AG04449 (cell line): ENCODE data around the gene SCN3B.

Source experiments
- CTCF ChIA-PET: fragments of 350-600 bp; formaldehyde crosslinking; extraction: SDS; loops from one replicate; lab custom pipeline; 2021; ENCODE audit warnings: antibody characterized with exemption; lab: Yijun Ruan, JAX
- POLR2A ChIA-PET: fragments of 400-600, 350-600 bp; formaldehyde crosslinking; extraction: SDS; loops from one replicate; lab custom pipeline; 2020; ENCODE audit warnings: antibody characterized with exemption, inconsistent platforms; lab: Yijun Ruan, JAX
- DNase-seq: peaks from one replicate; pipeline ENCODE4 v3.0.0-alpha.2; 2010; ENCODE audit warnings: low read depth, low spot score
- H3K4me3 ChIP-seq: 2 replicates; pipeline ENCODE4 v1.5.1; 2011; ENCODE audit warnings: low read depth, mild to moderate bottlenecking, control low read depth, low read length
- CTCF ChIP-seq: IDR thresholded peaks from one replicate; pipeline ENCODE4 v1.5.1; 2011; ENCODE audit warnings: mild to moderate bottlenecking, moderate library complexity, low read length, control low read depth, inconsistent platforms; ENCODE audit not compliant: insufficient read depth; ENCODE audit errors: missing control alignments

SCN3B gene

GRCh38 chr11:123581651-123582399 lies 72.6 kb downstream of the SCN3B start:
- DNase-seq, result no peak
- ChIA-PET CTCF (interaction anchor here (0.7 to 17.3 kb wide), 20 partner anchors 9 to 174 kb away, joined by 3 to 371 read pairs (median 6); no protein-coding TSS in a partner anchor), POLR2A (no interaction called here)
- TF ChIP-seq CTCF, result no peak
- no peak overlapping the region for H3K4me3 ChIP-seq

- H3K4me3 ChIP-seq, result no peak overlapping the region
- DNase-seq, result no peak
- CTCF ChIA-PET, result interaction anchor here (0.6 to 17.3 kb wide), 39 partner anchors 10 to 279 kb away, joined by 3 to 371 read pairs (median 5); no protein-coding TSS in a partner anchor
- TF ChIP-seq CTCF, result peak; percentile 98
- POLR2A ChIA-PET, result interaction anchor here (0.8 kb wide), 1 partner anchor 130 kb away, joined by 6 read pairs; no protein-coding TSS in a partner anchor
Observed at GRCh38 chr11:123580557-123581275, 73.7 kb downstream of the SCN3B start.

GRCh38 chr11:123580137-123580536 lies 74.3 kb downstream of the SCN3B start:
- TF ChIP-seq CTCF, result no peak
- ChIA-PET POLR2A (interaction anchor here (0.8 kb wide), 1 partner anchor 131 kb away, joined by 6 read pairs; no protein-coding TSS in a partner anchor), CTCF (interaction anchor here (0.7 to 17.3 kb wide), 33 partner anchors 10 to 278 kb away, joined by 3 to 371 read pairs (median 5); no protein-coding TSS in a partner anchor)
- DNase-seq, result no peak
- H3K4me3 ChIP-seq, result no peak overlapping the region

GRCh38 chr11:123579482-123579812 lies 75.0 kb downstream of the SCN3B start:
- no peak for TF ChIP-seq CTCF
- no peak overlapping the region for H3K4me3 ChIP-seq
- ChIA-PET CTCF (interaction anchor here (0.8 to 17.3 kb wide), 17 partner anchors 9 to 155 kb away, joined by 3 to 371 read pairs (median 9); no protein-coding TSS in a partner anchor), POLR2A (no interaction called here)
- DNase-seq, result no peak
